ENCODE measurements around the gene TMEM69. TPM values are rescaled to one million over a fixed set of nuclear protein-coding genes. Genes with fewer than 3 reads are reported as not detected.
"Not testable (repeated sequence)": the region's sequence is repeated elsewhere in the genome, so short reads cannot be mapped to it uniquely, and the experiment has no call there.

TMEM69 gene
- total RNA-seq, 2 experiments from 2014 or later, result 19.5 to 19.6 TPM

DNA sequence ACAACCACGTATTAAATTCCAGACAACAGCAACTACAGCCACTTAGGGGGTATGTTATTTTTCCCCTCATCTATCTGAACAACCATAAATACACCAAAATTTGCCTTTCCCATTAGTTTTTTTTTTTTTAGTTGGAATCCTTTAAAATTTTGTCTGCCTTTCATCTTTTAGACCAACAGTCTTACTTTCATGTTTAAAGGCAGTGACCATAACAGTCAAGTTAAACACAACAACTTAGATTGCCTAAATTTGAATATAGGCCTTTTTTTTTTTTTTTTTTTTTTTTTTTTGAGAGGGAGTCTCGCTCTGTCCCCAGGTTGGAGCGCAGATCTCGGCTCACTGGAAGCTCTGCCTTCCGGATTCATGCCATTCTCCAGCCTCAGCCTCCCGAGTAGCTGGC lies 5.0 kb upstream of the TMEM69 start:
- no peak for DNase-seq
- ChIA-PET POLR2A (interaction anchor here (0.9 kb wide), 1 partner anchor 132 kb away, joined by 3 read pairs; no protein-coding TSS in a partner anchor), CTCF (interaction anchor here (1.3 kb wide), 1 partner anchor 14 kb away, joined by 3 read pairs; no protein-coding TSS in a partner anchor)
- ATAC-seq, result no peak
- no peak overlapping the region for H3K4me3 Mint-ChIP-seq
- H3K27me3 Mint-ChIP-seq (ENCODE audit: low read depth), result no peaks in the 10 kb centered on the region
- no peaks in the 10 kb centered on the region for H3K9me3 Mint-ChIP-seq (ENCODE audit: insufficient read depth)
- H3K27ac Mint-ChIP-seq, result no peak overlapping the region
- peaks cover 15% of the 10 kb centered on the region for H3K36me3 Mint-ChIP-seq (ENCODE audit: low read depth)
- H3K4me1 Mint-ChIP-seq (ENCODE audit: low read depth), result peaks cover 34% of the 10 kb centered on the region

DNA sequence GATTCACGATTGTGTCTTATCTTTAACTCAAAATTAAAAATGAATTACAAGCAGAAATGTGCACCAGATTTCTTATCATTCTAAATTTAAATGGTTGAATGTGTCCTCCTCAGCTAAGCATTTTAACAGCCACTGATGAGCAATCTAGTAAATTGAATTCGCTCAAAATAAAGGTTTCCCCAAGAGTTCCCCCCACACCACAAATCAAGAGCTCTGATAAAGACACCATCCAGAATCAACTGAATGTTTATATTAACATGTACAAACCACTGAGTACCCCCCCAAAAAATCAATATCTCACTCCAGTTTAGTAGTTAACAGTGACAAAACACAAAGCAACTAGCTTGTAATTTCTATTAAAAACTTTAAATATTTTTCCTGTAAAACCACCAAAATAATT lies 3.6 kb upstream of the TMEM69 start:
- Mint-ChIP-seq H3K4me1 (ENCODE audit: low read depth) (peaks cover 36% of the 10 kb centered on the region), H3K27ac (peak overlapping the region; percentile 6), H3K9me3 (ENCODE audit: insufficient read depth) (no peaks in the 10 kb centered on the region), H3K4me3 (peak overlapping the region; percentile 99), H3K36me3 (ENCODE audit: low read depth) (peaks cover 18% of the 10 kb centered on the region), H3K27me3 (ENCODE audit: low read depth) (no peaks in the 10 kb centered on the region)
- ChIA-PET POLR2A (interaction anchor here (0.6 kb wide), 3 partner anchors 22 to 168 kb away, joined by 3 to 5 read pairs (median 3); no protein-coding TSS in a partner anchor), CTCF (no interaction called here)
- DNase-seq (no peak), ATAC-seq (no peak)

DNA sequence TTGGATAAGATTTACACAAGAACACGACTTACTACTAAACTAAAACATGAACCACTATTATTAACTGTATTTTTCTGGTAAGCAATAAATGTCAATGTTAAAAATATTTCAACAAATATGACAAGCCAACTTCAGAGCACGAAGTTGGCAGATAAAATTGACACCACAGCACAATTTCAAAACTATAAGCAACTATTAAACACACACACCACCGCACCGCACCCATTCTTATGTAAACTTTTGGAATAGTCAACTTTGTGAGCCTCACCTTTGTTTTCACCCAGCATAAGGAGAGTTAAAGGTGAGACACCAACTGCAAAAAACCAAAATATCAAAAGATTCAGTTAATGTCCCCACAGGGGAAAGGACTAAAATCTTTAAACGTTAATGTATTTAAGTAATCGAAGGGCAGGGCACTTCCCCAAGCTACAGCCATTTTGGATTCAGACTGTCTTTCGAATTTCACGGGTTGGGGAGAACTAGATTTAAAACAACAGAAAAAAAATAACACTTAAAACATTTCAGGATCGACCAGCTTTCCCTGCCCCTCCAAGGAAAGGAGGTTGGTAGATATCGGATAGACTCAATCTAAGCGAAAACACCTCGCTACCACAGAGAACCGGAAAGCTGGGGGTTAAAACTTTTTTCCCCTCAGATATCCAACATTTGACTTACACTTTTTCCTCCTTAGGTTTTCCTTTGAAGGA lies 2.5 kb upstream of the TMEM69 start:
- H3K4me1 Mint-ChIP-seq (ENCODE audit: low read depth), result peaks cover 40% of the 10 kb centered on the region
- POLR2A ChIA-PET, result interaction anchor here (0.6 to 2.6 kb wide), 22 partner anchors 7 to 965 kb away, joined by 3 to 22 read pairs (median 4); partner anchors contain the start of genes AKR1A1, MAST2, NASP and PRDX1

DNA sequence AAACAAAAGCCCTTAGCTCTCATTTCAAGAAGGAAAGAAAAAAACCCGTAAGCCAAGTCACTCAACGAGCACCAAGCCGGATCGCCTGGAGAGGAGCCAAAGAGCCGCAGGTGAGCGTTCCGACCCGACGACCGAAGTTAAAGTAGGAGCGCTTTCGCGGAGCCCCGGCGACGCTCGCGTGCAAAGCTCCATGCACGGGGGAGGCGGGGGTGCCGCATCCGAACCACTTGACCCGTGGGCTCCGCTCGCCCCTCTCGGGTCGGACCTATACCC lies 2.0 kb upstream of the TMEM69 start:
- Mint-ChIP-seq H3K27me3 (ENCODE audit: low read depth) (no peaks in the 10 kb centered on the region), H3K4me3 (peak overlapping the region; percentile 99), H3K9me3 (ENCODE audit: insufficient read depth) (no peaks in the 10 kb centered on the region), H3K36me3 (ENCODE audit: low read depth) (peaks cover 25% of the 10 kb centered on the region), H3K4me1 (ENCODE audit: low read depth) (peaks cover 37% of the 10 kb centered on the region), H3K27ac (peak overlapping the region; percentile 99)
- ATAC-seq (peak; percentile 11), DNase-seq (peak; percentile 73)
- CTCF ChIA-PET, result interaction anchor here (0.7 to 1.8 kb wide), 15 partner anchors 13 to 538 kb away, joined by 3 to 4 read pairs (median 3); no protein-coding TSS in a partner anchor
- POLR2A ChIA-PET, result interaction anchor here (0.6 to 2.6 kb wide), 26 partner anchors 8 to 965 kb away, joined by 3 to 22 read pairs (median 4); partner anchors contain the start of genes AKR1A1, MAST2, NASP and PRDX1

More for the DNA sequence above, 2.5 kb upstream of the TMEM69 start:
- CTCF ChIA-PET, result interaction anchor here (0.7 to 1.8 kb wide), 13 partner anchors 13 to 538 kb away, joined by 3 to 4 read pairs (median 3); no protein-coding TSS in a partner anchor
- peak overlapping the region; percentile 99 for H3K27ac Mint-ChIP-seq
- DNase-seq, result peak; percentile 24
- no peaks in the 10 kb centered on the region for H3K27me3 Mint-ChIP-seq (ENCODE audit: low read depth)
- peaks cover 23% of the 10 kb centered on the region for H3K36me3 Mint-ChIP-seq (ENCODE audit: low read depth)
- no peaks in the 10 kb centered on the region for H3K9me3 Mint-ChIP-seq (ENCODE audit: insufficient read depth)
- H3K4me3 Mint-ChIP-seq, result peak overlapping the region; percentile 99
- no peak for ATAC-seq

DNA sequence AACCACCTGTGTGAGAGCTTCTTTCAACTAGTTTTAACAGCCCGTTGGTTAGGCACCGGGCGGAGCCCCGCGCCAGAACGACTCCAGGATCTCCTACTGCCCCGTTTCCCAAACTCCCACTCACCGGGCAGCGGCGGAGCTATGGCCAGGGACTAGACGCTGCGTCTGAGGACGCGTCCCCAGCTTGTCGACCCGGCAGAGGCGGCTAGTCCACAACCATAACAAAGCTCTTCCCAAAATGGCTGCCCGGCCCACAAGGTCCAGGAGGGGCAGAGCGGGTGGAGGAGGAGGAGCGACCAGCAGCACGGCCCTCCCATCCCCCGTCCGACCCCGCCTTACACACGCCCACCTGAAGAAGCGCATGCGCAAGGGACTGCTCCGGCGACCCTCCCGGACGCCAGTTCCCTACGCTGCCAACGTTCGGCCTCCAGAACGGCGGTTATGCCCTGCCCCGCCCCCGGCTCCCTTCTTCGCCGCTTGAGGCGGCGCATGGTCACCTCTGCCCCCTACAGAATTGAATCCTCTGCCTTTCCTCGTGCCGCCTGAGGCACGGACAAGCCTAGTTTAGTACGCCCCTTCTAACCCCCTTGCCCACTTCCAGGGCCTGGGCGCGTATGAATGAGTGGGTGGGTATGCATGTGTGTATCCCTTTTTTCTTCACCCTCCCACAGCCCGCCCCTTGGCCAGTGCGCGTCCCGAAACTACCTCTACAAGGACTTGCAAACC lies 1.5 kb upstream of the TMEM69 start, which contains the start of gene GPBP1L1:
GPBP1L1 (minus strand) TSS at position 246 of the 726 bp plus-strand sequence. CDS start 27,446 bp downstream, outside the sequence.
- POLR2A ChIA-PET, result interaction anchor here (0.7 to 2.6 kb wide), 29 partner anchors 8 to 966 kb away, joined by 3 to 22 read pairs (median 4); partner anchors contain the start of genes AKR1A1, IPP, LRRC41 and MAST2
- Mint-ChIP-seq H3K36me3 (ENCODE audit: low read depth) (peaks cover 25% of the 10 kb centered on the region), H3K27me3 (ENCODE audit: low read depth) (no peaks in the 10 kb centered on the region), H3K4me3 (peak within 1 kb of the TSS; percentile 99), H3K4me1 (ENCODE audit: low read depth) (peaks cover 34% of the 10 kb centered on the region), H3K27ac (peak within 1 kb of the TSS; percentile 99), H3K9me3 (ENCODE audit: insufficient read depth) (no peaks in the 10 kb centered on the region)
- peak; percentile 98 for DNase-seq
- CTCF ChIA-PET, result interaction anchor here (0.7 to 1.8 kb wide), 13 partner anchors 14 to 537 kb away, joined by 3 to 4 read pairs (median 3); no protein-coding TSS in a partner anchor
- peak; percentile 73 for ATAC-seq

DNA sequence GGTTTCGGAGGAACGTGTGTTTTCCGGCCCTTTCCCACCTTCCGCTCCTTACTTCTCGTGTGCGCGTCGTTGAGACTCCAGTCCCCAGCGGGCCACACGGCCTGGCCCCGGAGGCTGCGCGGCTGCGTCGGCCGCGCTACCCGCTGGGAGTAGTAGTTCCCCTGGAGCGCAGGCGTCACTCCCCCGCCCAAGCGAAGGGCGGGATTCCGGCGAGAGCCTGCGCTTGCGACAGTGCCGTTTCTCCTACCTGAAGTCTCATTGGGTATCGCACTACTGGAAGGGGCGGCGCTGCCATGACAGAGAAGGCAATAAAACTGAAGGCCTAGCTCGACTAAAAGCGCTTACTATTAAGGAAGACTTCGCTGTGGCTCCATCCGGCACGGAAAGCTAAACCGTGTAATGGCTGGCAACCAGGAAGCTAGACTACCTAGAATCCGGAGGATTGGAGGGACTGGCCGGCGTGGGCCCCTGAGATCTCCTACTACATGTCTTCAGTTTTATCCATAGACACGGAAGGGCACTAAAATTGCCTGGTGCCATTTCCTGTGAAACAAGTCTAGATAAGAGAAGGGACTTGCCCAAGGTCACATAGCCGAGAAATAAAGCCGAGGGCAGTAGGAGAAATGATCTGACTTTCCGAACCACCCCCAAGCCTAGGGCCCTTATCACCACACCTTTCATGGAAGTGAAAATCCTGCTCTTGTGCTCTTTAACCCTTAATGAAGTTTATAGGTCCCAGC lies 797 bp upstream of the TMEM69 start:
- no peaks in the 10 kb centered on the region for H3K9me3 Mint-ChIP-seq (ENCODE audit: insufficient read depth)
- ATAC-seq, result peak; percentile 88
- peak overlapping the region; percentile 99 for H3K27ac Mint-ChIP-seq
- peak overlapping the region; percentile 99 for H3K4me3 Mint-ChIP-seq
- no peaks in the 10 kb centered on the region for H3K27me3 Mint-ChIP-seq (ENCODE audit: low read depth)
- CTCF ChIA-PET, result interaction anchor here (0.9 to 1.8 kb wide), 5 partner anchors 60 to 327 kb away, joined by 3 to 4 read pairs (median 4); no protein-coding TSS in a partner anchor
- peaks cover 28% of the 10 kb centered on the region for H3K36me3 Mint-ChIP-seq (ENCODE audit: low read depth)
- DNase-seq, result peak; percentile 98
- POLR2A ChIA-PET, result interaction anchor here (1.0 to 2.6 kb wide), 10 partner anchors 9 to 617 kb away, joined by 3 to 22 read pairs (median 4); partner anchors contain the start of genes IPP, LRRC41, MAST2 and MUTYH
- H3K4me1 Mint-ChIP-seq (ENCODE audit: low read depth), result peaks cover 35% of the 10 kb centered on the region

DNA sequence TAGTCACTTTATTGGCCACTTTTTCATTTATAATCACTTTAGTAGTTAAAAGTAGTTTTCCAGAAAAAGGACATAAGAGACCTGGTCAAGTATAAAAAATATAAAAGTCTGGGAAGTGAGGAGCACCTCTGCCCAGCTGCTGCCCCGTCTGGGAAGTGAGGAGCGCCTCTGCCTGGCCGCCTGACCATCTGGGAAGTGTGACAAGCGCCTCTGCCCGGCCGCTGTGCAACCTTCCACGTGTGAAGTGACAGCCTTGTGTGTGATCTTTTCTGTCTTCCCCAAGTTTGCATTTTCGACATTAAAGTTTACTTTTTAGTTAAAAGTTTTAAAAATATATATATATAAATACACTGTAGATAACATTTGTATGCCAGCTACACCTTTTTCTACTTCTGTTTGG lies 5.8 kb downstream of the TMEM69 start:
- H3K36me3 Mint-ChIP-seq (ENCODE audit: low read depth), result peaks cover 43% of the 10 kb centered on the region
- H3K27me3 Mint-ChIP-seq (ENCODE audit: low read depth); ATAC-seq; H3K27ac Mint-ChIP-seq; DNase-seq; H3K4me3 Mint-ChIP-seq; CTCF ChIA-PET; POLR2A ChIA-PET; H3K9me3 Mint-ChIP-seq (ENCODE audit: insufficient read depth): not testable (repeated sequence)
- H3K4me1 Mint-ChIP-seq (ENCODE audit: low read depth), result peaks cover 17% of the 10 kb centered on the region

DNA sequence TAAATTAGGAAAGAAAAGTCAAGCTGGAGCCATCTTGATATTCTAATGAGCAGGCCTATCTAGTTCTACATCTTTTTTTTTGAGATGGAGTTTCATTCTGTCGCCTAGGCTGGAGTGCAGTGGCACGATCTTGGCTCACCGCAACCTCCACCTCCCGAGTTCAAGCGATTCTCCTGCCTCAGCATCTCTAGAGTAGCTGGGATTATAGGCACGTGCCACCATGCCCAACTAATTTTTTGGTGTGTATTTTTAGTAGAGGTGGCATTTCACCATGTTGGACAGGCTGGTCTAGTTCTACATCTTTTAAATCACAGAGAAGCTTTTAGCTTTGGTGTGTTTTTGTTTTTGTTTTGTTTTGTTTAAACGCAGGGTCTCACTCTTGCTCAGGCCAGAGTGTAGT lies 6.8 kb downstream of the TMEM69 start:
- H3K27ac Mint-ChIP-seq, result no peak overlapping the region
- no peak for ATAC-seq
- ChIA-PET POLR2A (no interaction called here), CTCF (no interaction called here)
- no peak overlapping the region for H3K4me3 Mint-ChIP-seq
- no peaks in the 10 kb centered on the region for H3K9me3 Mint-ChIP-seq (ENCODE audit: insufficient read depth)
- peaks cover 9% of the 10 kb centered on the region for H3K4me1 Mint-ChIP-seq (ENCODE audit: low read depth)
- DNase-seq, result no peak
- H3K27me3 Mint-ChIP-seq (ENCODE audit: low read depth), result no peaks in the 10 kb centered on the region
- peaks cover 44% of the 10 kb centered on the region for H3K36me3 Mint-ChIP-seq (ENCODE audit: low read depth)

DNA sequence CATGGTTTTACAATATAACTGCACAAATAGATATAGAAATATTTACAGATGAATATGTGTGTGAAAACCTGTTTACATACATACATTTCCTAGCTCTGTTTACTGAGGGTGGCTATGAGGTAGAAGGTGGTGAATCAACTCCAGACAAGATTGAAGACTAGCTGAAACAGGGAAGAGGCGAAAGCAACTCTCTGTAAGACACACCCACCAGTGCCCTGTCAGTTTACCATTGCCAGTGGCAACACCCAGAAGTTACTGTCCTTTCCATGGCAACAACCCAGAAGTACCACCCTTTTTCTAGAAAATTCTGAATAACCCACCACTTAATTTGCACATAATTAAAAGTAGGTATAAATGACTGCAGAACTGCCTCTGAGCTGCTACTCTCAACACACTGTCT lies 16.7 kb downstream of the TMEM69 start:
- ChIA-PET POLR2A (no interaction called here), CTCF (no interaction called here)
- Mint-ChIP-seq H3K4me1 (ENCODE audit: low read depth) (no peaks in the 10 kb centered on the region), H3K4me3 (no peak overlapping the region), H3K9me3 (ENCODE audit: insufficient read depth) (peaks cover 9% of the 10 kb centered on the region), H3K36me3 (ENCODE audit: low read depth) (peaks cover 13% of the 10 kb centered on the region), H3K27ac (no peak overlapping the region), H3K27me3 (ENCODE audit: low read depth) (no peaks in the 10 kb centered on the region)
- no peak for DNase-seq
- ATAC-seq, result no peak

DNA sequence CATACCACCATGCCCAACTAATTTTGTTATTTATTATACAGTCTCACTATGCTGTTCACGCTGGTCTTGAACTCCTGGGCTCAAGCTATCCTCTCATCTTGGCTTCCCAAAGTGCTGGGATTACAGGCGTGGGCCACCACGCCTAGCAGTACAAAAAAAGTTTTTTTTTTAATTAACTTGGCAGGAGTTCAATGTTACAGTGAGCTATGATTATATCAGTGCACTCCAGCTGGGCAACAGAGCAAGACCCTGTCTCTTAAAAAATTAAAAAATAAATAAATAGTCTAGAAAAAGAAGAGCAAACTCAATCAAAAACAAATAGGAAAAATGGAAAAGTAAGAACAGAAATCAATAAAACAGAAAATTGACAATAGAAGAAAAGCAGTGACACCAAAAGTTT lies 25.7 kb downstream of the TMEM69 start:
- Mint-ChIP-seq H3K4me3 (no peak overlapping the region), H3K36me3 (ENCODE audit: low read depth) (peaks cover 3% of the 10 kb centered on the region), H3K9me3 (ENCODE audit: insufficient read depth) (no peaks in the 10 kb centered on the region), H3K4me1 (ENCODE audit: low read depth) (no peaks in the 10 kb centered on the region), H3K27ac (no peak overlapping the region), H3K27me3 (ENCODE audit: low read depth) (no peaks in the 10 kb centered on the region)
- ChIA-PET POLR2A (no interaction called here), CTCF (no interaction called here)
- no peak for ATAC-seq
- no peak for DNase-seq

DNA sequence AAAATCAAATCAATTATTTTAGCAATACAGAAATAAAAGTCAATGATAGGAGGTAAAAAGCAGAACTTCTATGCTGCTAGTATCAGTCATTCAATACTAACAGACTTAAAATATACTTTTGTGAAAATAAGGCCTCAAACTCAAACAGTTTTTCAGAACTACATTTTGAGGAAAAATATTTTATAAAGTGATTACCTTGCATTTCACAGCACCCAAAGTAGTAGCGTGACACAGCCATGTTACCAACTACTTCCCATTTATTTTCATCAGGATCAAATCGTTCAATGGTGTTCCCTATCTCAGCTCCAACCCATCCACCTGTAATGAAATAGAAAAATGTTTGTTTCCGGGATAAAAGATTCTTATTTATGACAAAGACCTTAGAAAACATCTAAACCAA lies 28.7 kb downstream of the TMEM69 start:
- ChIA-PET POLR2A (no interaction called here), CTCF (no interaction called here)
- ATAC-seq (no peak), DNase-seq (no peak)
- Mint-ChIP-seq H3K4me1 (ENCODE audit: low read depth) (no peaks in the 10 kb centered on the region), H3K27me3 (ENCODE audit: low read depth) (no peaks in the 10 kb centered on the region), H3K36me3 (ENCODE audit: low read depth) (peaks cover 1% of the 10 kb centered on the region), H3K4me3 (no peak overlapping the region), H3K27ac (no peak overlapping the region), H3K9me3 (ENCODE audit: insufficient read depth) (no peaks in the 10 kb centered on the region)

Measured in activated CD8-positive, alpha-beta T cell treated with anti-CD3 and anti-CD28 coated beads, Interleukin-2, amount 10 ng/mL, durations not matched to agents 7 days and 5 days (primary cell).